GM20000 (cell line): Measurements from ENCODE around the gene NCF4.

Experiments
- DNase-seq: peaks from one replicate; pipeline ENCODE4 v3.0.0; 2012; ENCODE audit warnings: low spot score
- CTCF ChIP-seq: IDR thresholded peaks from 2 replicates; pipeline ENCODE4 v1.5.1; 2012; ENCODE audit warnings: mild to moderate bottlenecking, control low read depth; ENCODE audit errors: extremely low read depth, missing control alignments

NCF4 gene

GRCh38 chr22:36867695-36868094, 6.9 kb downstream of the NCF4 start:
- no peak for TF ChIP-seq CTCF
- DNase-seq, result no peak

- DNase-seq, result no peak
- TF ChIP-seq CTCF, result no peak
These were observed 7.9 kb downstream of the NCF4 start for GRCh38 chr22:36868546-36869181.

- no peak for DNase-seq
- TF ChIP-seq CTCF, result no peak
These were observed 9.4 kb downstream of the NCF4 start for GRCh38 chr22:36870250-36870649.

DNA sequence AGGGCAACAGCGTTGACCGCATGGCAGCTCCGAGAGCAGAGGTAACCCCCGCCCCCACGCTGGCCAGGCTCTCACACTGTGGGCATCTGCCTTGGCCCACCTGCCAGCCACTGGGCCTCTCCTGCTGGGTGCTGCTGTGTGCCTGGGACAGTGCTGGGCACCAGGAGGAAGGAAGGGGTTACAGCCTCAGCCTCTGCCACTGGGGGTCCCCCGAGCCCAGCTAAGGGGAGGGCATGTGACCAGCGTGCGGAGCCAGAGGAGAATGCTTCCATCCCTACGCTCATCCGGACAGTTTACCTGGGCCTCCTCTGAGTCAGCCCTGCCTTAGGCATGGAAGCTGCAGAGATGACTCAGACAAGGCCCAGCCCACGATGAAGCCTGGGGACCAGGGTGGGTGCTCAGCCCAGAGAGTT, 10.9 kb downstream of the NCF4 start:
- no peak for DNase-seq
- TF ChIP-seq CTCF, result no peak

DNA sequence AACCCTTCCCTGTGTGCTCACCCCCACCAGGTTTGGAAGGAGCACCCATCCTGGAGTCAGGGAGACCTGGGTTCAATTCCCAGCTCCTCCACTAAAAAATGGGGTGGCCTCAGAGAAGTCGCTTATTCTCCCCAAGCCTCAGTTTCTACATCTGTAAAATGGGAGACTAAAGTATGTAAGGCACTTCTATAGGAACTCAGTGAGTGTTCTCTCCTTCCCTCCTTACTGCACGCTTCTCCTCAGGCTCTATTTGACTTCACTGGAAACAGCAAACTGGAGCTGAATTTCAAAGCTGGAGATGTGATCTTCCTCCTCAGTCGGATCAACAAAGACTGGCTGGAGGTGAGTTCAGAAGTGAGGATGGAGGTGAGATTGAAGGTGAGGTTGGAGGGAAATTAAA, 11.3 kb downstream of the NCF4 start:
- DNase-seq, result no peak
- TF ChIP-seq CTCF, result no peak

DNA sequence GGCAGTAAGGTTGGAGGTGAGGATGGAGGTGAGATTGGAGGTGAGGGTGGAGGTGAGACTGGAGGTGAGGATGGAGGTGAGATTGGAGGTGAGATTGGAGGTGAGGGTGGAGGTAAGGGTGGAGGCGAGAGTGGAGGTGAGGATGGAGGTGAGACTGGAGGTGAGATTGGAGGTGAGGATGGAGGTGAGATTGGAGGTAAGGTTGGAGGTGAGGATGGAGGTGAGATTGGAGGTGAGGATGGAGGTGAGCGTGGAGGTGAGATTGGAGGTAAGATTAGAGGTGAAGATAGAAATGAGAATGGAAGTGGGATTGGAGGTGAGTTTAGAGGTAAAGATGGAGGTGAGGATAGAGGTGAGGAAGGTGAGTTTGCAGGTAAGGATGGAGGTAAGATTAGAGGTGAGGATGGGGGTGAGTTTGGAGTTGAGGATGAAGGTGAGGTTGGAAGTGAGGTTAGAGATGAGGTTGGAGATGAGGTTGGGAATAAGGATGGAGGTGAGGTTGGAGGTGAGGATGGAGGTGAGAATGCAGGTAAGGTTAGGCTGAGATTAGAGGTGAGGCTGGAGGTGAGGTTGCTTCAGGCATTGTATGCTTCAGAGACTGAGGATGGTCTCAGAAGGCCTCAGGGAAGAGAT, 12.2 kb downstream of the NCF4 start:
- no peak for TF ChIP-seq CTCF
- no peak for DNase-seq

GRCh38 chr22:36873614-36874308, 13.0 kb downstream of the NCF4 start:
- TF ChIP-seq CTCF, result peak; percentile 28
- DNase-seq, result peak; percentile 73
